HepG2 (cell line): ENCODE data around the gene LRP1-AS. TPM values are rescaled to one million over a fixed set of nuclear protein-coding genes. Genes with fewer than 3 reads are reported as not detected.
A peak's percentile ranks its signal among the peaks of the same experiment; 100 is the strongest.

Source experiments
- CCDC6 ChIP-seq: sonication (generic); formaldehyde crosslinking; IDR thresholded peaks from 2 replicates; pipeline ENCODE4 v1.8.1; 2022; ENCODE audit warnings: mild to moderate bottlenecking, missing genetic modification reagents, moderate library complexity
- DMTF1 ChIP-seq: sonication (generic); formaldehyde crosslinking; IDR thresholded peaks from 2 replicates; pipeline ENCODE4 v1.4.0; 2020; ENCODE audit warnings: mild to moderate bottlenecking, missing genetic modification reagents
- E2F1 ChIP-seq: sonication (generic); formaldehyde crosslinking; IDR thresholded peaks from 2 replicates; pipeline ENCODE4 v1.5.0; 2020; ENCODE audit warnings: missing genetic modification reagents
- ELK4 ChIP-seq: sonication (generic); formaldehyde crosslinking; IDR thresholded peaks from 2 replicates; pipeline ENCODE4 v1.9.0; 2021; ENCODE audit warnings: missing genetic modification reagents, borderline replicate concordance
- FLYWCH1 ChIP-seq: sonication (generic); formaldehyde crosslinking; IDR thresholded peaks from 2 replicates; pipeline ENCODE4 v1.8.1; 2023; ENCODE audit warnings: mild to moderate bottlenecking, missing genetic modification reagents
- GMEB1 ChIP-seq: sonication (generic); formaldehyde crosslinking; IDR thresholded peaks from 2 replicates; pipeline ENCODE4 v1.5.1; 2020; ENCODE audit warnings: missing genetic modification reagents, mild to moderate bottlenecking, borderline replicate concordance
- KLF15 ChIP-seq: sonication (generic); formaldehyde crosslinking; IDR thresholded peaks from 2 replicates; pipeline ENCODE4 v1.8.1; 2023; ENCODE audit warnings: borderline replicate concordance, mild to moderate bottlenecking, inconsistent platforms, missing genetic modification reagents, mixed read lengths
- MYPOP ChIP-seq: sonication (generic); formaldehyde crosslinking; IDR thresholded peaks from 2 replicates; pipeline ENCODE4 v1.8.1; 2023; ENCODE audit warnings: mild to moderate bottlenecking, moderate library complexity, missing genetic modification reagents
- RAD51 ChIP-seq: fragments of 450-650 bp; IDR thresholded peaks from 2 replicates; pipeline ENCODE4 v1.6.1; 2016; ENCODE audit warnings: borderline replicate concordance
- RFX1 ChIP-seq: fragments of 450-650 bp; IDR thresholded peaks from 2 replicates; pipeline ENCODE4 v1.6.1; 2017
- SAP130 ChIP-seq: IDR thresholded peaks from 2 replicates; pipeline ENCODE4 v1.6.1; 2016; ENCODE audit warnings: low read depth
- SSRP1 ChIP-seq: IDR thresholded peaks from 2 replicates; pipeline ENCODE4 v1.6.1; 2016; ENCODE audit warnings: control low read depth
- ZBTB7A ChIP-seq: sonication (generic); formaldehyde crosslinking; IDR thresholded peaks from 2 replicates; pipeline ENCODE4 v1.8.0; 2022; ENCODE audit warnings: mild to moderate bottlenecking, missing genetic modification reagents
- ZFX ChIP-seq: sonication (generic); formaldehyde crosslinking; IDR thresholded peaks from 2 replicates; pipeline ENCODE4 v1.4.0; 2020; ENCODE audit warnings: mild to moderate bottlenecking, low read depth, missing genetic modification reagents, moderate library complexity
- ZNF30 ChIP-seq: sonication (generic); formaldehyde crosslinking; IDR thresholded peaks from 2 replicates; pipeline ENCODE4 v1.5.0; 2020; ENCODE audit warnings: mild to moderate bottlenecking, missing genetic modification reagents
- ZNF317 ChIP-seq: sonication (generic); formaldehyde crosslinking; IDR thresholded peaks from 2 replicates; pipeline ENCODE4 v1.5.0; 2020; ENCODE audit warnings: mild to moderate bottlenecking, missing genetic modification reagents
- ZNF451 ChIP-seq: sonication (generic); formaldehyde crosslinking; IDR thresholded peaks from 2 replicates; pipeline ENCODE4 v1.5.0; 2020; ENCODE audit warnings: mild to moderate bottlenecking, missing genetic modification reagents
- ZNF558 ChIP-seq: sonication (generic); formaldehyde crosslinking; IDR thresholded peaks from 2 replicates; pipeline ENCODE4 v1.9.0; 2022; ENCODE audit warnings: mild to moderate bottlenecking, missing genetic modification reagents, borderline replicate concordance
- ZNF776 ChIP-seq: sonication (generic); formaldehyde crosslinking; IDR thresholded peaks from 2 replicates; pipeline ENCODE4 v1.4.0; 2020; ENCODE audit warnings: mild to moderate bottlenecking, missing genetic modification reagents
- polyA plus RNA-seq, 8 experiments: library from polyadenylated mRNA; depleted of rRNA in 3 of 8; stranded (reverse) in 7 of 8; unstranded in 1 of 8; fragments of >200 nt; fragmentation: Illumina TruSeq in 4 of 8; extraction: Trizol in 4 of 8; gene quantifications; 2 replicates each; pipeline versions ENCODE4 v1.2.1 to v1.2.3, GENCODE V29; 2011 to 2016; ENCODE audit warnings: low read depth in 4 of 8, missing spikeins in 1 of 8, mixed read lengths in 1 of 8; ENCODE audit not compliant: insufficient read depth in 1 of 8
- total RNA-seq, 5 experiments: library from RNA; depleted of rRNA; stranded (reverse); fragments of >200 nt; fragmentation: Illumina TruSeq; extraction: Trizol; gene quantifications; 2 replicates each; pipeline ENCODE4 v1.2.3, GENCODE V29; 2016; ENCODE audit warnings: low read depth in 1 of 5
- TF ChIP-seq, protein P1 (sequence below): sonication (generic); formaldehyde crosslinking; IDR thresholded peaks from 2 replicates; pipeline ENCODE4 v1.5.0; 2020; ENCODE audit warnings: missing genetic modification reagents

The LRP1-AS gene
- total and polyA plus RNA-seq, 2 of the 13 experiments (the other 11 are each of a cell fraction or from before 2014, with no cell fraction given) = 0.20 TPM; not detected in 1

- TF ChIP-seq ELK4 (CRISPR knock-in tag) (no peak), SAP130 (CRISPR knock-in tag) (peak; percentile 73), RFX1 (no peak), CCDC6 (0 out of 2 replicates have a peak, but pooled peaks have one; percentile 50), E2F1 (CRISPR knock-in tag) (no peak; the same call in 1 of the 2 replicates), FLYWCH1 (CRISPR knock-in tag) (no peak), KLF15 (CRISPR knock-in tag) (no peak), ZFX (CRISPR knock-in tag) (peak; percentile 51), ZNF451 (peak; percentile 69; the same call in 1 of the 2 replicates), MYPOP (CRISPR knock-in tag) (0 out of 2 replicates have a peak, but pooled peaks have one; percentile 38), RAD51 (no peak), ZNF558 (CRISPR knock-in tag) (no peak; the same call in 1 of the 2 replicates), GMEB1 (CRISPR knock-in tag) (peak; percentile 66; the same call in 1 of the 2 replicates), ZNF776 (CRISPR knock-in tag) (0 out of 2 replicates have a peak, but pooled peaks have one; percentile 47), ZBTB7A (CRISPR knock-in tag) (peak; percentile 64; the same call in 1 of the 2 replicates), ZNF30 (CRISPR knock-in tag) (no peak), SSRP1 (CRISPR knock-in tag) (peak; percentile 85; the same call in 1 of the 2 replicates), ZNF317 (0 out of 2 replicates have a peak, but pooled peaks have one; percentile 40), DMTF1 (CRISPR knock-in tag) (no peak)
- TF ChIP-seq, protein P1, sequence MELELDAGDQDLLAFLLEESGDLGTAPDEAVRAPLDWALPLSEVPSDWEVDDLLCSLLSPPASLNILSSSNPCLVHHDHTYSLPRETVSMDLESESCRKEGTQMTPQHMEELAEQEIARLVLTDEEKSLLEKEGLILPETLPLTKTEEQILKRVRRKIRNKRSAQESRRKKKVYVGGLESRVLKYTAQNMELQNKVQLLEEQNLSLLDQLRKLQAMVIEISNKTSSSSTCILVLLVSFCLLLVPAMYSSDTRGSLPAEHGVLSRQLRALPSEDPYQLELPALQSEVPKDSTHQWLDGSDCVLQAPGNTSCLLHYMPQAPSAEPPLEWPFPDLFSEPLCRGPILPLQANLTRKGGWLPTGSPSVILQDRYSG (CRISPR knock-in tag) = no peak
Observed at GRCh38 chr12:57127726-57128518, 19.5 kb downstream of the LRP1-AS start, which contains the start of gene LRP1 (continued).
